Fibroblast of skin of abdomen (primary cell): ENCODE measurements around the gene SDHA.
A peak's percentile ranks its signal among the peaks of the same experiment; 100 is the strongest.
"Not testable (repeated sequence)": the region's sequence is repeated elsewhere in the genome, so short reads cannot be mapped to it uniquely, and the experiment has no call there.

Source experiments
- DNase-seq: peaks from one replicate; pipeline ENCODE4 v3.0.0-alpha.2; 2013

Gene SDHA

DNA sequence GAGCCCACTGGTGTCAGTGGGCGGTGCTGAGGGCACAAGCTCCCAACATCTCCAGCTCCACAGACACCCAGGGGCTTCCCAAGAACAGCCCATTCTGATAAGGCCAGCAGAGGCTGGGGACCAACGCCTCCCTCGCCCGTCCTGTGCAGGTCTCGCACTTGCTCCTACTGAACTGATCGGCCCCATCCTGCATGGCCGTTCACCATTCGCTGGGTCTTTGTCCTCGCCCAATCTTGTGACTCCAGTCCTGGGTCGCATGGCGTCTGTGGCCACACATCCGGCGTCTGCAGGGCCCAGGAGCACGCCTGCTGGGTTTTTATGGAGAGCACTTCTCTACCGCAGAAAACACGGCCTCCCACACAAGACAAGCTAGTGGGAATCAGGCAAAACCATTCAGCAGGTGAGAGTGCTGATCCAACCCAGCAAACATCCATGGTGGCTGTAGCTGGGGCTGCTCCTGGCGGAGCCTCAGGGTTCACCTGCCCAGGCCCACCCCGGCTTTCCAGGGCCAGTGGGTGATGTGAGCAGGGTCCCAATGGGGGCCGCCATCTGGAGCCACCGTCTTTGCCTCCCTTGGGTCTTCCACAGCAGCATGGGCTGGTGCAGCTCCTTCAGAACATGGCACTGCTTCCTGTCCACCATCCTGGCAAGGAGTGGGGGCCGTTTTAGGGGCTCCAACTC is 19.5 kb upstream of the SDHA start:
- no peak for DNase-seq

DNA sequence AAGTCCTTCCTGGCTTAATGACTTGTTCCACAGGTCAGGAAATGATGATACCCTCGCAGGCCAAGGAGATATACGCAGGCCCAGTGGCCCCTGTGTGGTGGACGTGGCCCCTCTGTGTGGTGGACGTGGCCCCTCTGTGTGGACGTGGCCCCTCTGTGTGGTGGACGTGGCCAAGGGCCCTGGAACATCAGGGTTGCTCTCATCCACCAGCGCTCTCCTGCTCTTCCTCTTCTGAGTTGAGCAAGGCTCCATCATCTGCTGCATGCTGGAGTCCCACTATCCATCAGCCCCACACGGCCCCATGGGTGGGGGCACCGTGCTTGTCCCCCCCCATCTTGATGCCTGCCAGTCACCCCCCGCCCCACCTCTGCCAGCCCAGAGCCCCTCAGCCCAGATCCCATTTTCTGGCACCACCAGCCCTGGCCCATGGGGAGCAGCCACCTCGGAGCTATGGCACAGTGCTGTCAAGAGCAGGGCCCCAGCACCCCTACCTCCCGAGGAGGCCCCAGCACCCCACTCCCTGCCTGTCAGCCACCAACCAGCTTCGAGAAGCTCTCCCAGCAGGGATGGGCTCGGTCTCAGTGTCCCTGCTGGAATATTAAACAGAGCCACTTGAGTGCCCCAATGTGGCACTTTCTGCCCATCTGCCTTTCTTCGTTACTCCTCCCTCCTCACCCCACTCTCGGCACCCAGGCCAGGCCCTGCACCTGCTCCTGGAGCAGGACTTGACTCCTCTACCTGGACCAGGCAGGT is 18.7 kb upstream of the SDHA start:
- DNase-seq: no peak

DNA sequence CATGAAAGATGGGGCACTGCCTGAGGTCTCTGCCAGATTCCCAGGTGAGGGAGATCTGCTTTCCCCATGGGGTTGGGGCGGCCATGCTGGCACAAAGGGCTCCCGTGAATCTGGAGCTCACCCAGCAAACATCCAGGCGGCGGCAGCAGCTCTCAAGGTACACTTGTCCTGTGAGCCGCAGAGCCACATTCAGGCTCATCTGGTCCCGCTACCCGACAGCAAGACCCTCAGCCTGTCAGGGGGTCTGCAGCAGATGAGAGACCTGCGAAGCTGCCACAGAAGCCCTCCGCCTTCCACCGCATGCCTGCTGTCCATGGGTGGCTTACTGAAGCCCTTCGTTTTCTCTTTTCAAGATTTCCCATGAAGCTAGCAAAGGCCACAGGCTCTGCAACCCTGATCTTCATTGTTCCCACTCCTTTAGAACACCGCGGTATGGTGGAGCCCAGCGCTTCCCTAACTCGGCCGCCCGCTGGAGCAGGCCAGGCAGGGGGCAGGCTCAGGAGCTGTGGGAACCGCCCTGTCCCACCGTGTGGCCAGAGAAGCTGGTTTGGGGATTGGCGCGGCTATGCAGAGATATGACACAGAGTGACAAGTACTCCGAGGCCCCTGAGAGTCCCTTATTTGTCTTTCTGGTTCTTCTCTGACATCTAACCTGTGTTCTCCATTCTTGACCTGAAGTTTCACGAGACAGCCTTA is 18.0 kb upstream of the SDHA start:
- DNase-seq: no peak

DNA sequence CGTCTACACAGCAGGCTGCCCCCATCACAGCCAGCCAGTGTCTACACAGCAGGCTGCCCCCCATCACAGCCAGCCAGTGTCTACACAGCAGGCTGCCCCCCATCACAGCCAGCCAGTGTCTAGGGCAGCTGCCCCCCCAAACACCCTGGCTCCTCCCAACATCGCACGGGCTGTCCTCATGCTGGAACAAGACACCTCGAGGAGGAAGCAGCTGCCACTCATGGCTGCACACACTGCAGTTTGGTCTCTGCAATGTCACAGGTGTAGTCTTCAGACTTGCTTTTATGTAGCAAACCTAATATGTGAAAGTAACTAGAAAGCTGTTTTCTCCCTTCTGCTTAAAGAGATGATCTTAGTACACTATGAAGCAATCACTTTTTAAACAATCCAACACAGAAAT is 17.1 kb upstream of the SDHA start:
- DNase-seq: no peak

- DNase-seq: no peak
Observed at GRCh38 chr5:201672-202071, 16.4 kb upstream of the SDHA start.

GRCh38 chr5:203246-203930 is 14.7 kb upstream of the SDHA start:
- DNase-seq: no peak

- no peak for DNase-seq
Observed at GRCh38 chr5:204001-204400, 14.1 kb upstream of the SDHA start.

- no peak for DNase-seq
Observed at GRCh38 chr5:204462-204861, 13.7 kb upstream of the SDHA start.

GRCh38 chr5:204966-205670 is 13.0 kb upstream of the SDHA start:
- no peak for DNase-seq

GRCh38 chr5:206406-206805 is 11.7 kb upstream of the SDHA start:
- no peak for DNase-seq

GRCh38 chr5:206927-207536 is 11.1 kb upstream of the SDHA start:
- no peak for DNase-seq

DNA sequence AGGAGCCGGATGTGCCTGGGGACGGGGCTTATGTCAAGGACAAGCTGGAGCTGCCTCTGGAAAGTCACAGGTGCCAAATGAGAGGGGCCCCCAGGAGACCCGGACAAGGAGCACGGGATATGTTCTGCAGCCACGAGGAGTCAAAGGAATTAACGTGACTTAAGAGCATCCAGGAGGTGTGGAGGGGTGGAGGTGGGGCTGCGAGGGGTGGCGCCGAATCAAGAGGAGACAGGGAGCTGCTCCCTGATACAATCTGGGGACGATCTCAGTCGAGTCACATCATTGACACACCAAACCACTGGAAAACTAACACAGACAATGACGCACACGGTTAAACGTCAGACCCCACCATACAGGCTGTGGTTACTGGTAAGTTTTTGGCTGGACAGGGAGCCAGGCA is 10.5 kb upstream of the SDHA start:
- no peak for DNase-seq

DNA sequence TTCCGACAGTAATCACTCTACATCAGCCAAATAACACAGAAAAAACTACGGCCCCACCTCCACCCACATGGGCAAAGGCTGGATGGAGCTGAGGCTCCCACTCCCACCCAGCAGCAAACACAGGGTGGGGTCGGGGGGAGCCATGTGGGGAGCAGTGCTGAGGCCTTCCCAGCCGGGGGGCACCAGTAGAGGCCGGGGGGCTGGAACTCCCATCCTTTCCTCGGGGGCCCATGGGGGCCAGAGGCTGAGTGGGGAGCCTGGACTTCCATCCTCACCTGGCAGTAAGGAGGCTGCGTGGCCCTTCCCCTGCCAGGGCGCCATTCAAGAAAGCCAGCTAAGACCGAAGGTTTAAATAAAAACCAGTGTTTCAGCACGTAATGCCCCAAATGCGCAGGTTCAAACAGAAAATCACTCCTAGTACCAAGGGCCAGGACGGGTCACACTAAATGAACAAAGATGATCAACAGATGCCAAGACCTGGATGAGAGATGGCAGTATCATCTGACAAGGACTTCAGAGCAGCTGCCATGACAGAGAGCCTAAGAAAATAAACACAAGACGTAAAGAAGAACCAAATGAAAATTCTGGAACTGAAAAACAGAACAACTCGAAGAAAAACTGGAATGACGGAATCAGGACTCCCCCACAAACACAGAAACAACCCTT is 9.5 kb upstream of the SDHA start:
- DNase-seq: no peak

GRCh38 chr5:213803-214395 is 4.2 kb upstream of the SDHA start:
- no peak for DNase-seq

GRCh38 chr5:215256-215655 is 2.9 kb upstream of the SDHA start:
- peak; percentile 28 for DNase-seq

DNA sequence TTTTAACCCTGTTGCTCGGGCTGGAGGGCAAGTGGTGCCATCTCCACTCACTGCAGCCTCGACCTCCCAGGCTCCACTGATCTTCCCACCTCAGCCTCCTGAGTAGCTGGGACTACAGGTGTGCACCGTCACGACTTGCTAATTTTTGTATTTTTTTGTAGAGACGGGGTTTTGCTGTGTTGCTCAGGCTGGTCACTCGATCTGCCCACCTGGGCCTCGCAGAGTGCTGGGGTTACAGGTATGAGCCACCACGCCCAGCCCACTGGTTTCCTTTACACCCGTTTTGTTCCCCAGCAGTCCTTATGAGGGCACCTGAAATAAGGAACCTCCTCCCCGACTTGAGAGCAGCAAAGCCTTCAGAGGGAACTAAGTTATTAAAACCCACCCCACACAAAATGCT is 2.0 kb upstream of the SDHA start:
- DNase-seq: not testable (repeated sequence)

- peak; percentile 21 for DNase-seq
Observed at GRCh38 chr5:218457-219291, 554 bp downstream of the SDHA start.

GRCh38 chr5:219460-219863 is 1.3 kb downstream of the SDHA start:
- peak; percentile 23 for DNase-seq

DNA sequence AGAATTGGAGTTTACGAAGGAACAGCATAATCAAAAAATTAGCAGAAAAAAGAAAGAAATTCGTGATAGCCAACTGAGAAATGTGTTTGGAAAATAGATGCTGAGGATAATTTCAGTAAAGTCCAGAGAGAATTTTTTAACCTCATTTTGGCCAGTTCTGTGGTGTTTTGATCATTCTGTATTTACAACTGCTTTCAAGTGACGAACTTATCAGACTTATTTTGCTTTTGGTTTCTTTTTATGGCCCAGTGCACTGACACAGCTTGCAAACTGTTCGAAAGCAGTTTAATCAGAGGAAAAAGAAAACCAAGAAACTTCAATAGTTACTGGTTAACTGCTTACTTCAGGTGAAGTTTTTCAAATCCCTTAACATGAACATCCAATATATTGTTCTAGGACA is 1.9 kb downstream of the SDHA start:
- DNase-seq: no peak
